Psoas muscle (tissue), 8 donors: ENCODE results near the gene CEP104. TPM values are rescaled to one million over a fixed set of nuclear protein-coding genes. Genes with fewer than 3 reads are reported as not detected.

Source experiments
- ATAC-seq, 4 donors: fragments of 200-7000 bp; cut with Tn5 transposase; one replicate each; pipeline ENCODE4 v1.9.1; 2020; ENCODE audit warnings: moderate library complexity in 3 of 4, mild to moderate bottlenecking in 2 of 4
- DNase-seq, 2 donors: peaks; one replicate each; pipeline ENCODE4 v3.0.0-alpha.2; 2020
- H3K27ac ChIP-seq: fragments of 200-600 bp; one replicate; pipeline ENCODE4 v1.8.0; 2022
- H3K27me3 ChIP-seq, 3 donors: fragments of 200-600 bp in 1 of 3; one replicate each; pipeline versions ENCODE4 v1.6.1 to v1.8.0; 2013 to 2022; ENCODE audit warnings: low read length in 2 of 3, mild to moderate bottlenecking in 2 of 3, moderate library complexity in 1 of 3; ENCODE audit not compliant: insufficient read depth in 3 of 3
- H3K36me3 ChIP-seq, 2 donors: fragments of 200-600 bp in 1 of 2; one replicate each; pipeline versions ENCODE4 v1.6.1 to v1.8.0; 2013 to 2022; ENCODE audit warnings: low read depth in 1 of 2, mild to moderate bottlenecking in 1 of 2, moderate library complexity in 1 of 2; ENCODE audit not compliant: insufficient read depth in 1 of 2
- H3K4me1 ChIP-seq: fragments of 200-600 bp; one replicate; pipeline ENCODE4 v1.8.0; 2022
- H3K4me3 ChIP-seq: fragments of 200-600 bp; one replicate; pipeline ENCODE4 v1.8.0; 2022; ENCODE audit warnings: mild to moderate bottlenecking
- H3K9me3 ChIP-seq: fragments of 200-600 bp; one replicate; pipeline ENCODE4 v1.8.0; 2022
- WGBS, 3 donors: extraction: QIAGEN DNeasy Blood & Tissue Kit; methylation state at CpG; one replicate each; pipeline versions ENCODE4 v1.1.6 to v1.1.7; 2013; 5-methylcytosine and 5-hydroxymethylcytosine counted together
- intact Hi-C, 2 donors: fragments of 100-400 bp; cut with DNase I; formaldehyde crosslinking; loops; one replicate each; pipeline versions ENCODE4 v1.11.0 to v1.14.2; 2022
- polyA plus RNA-seq, 3 donors: library from polyadenylated mRNA; stranded (reverse); fragments of 200-250 nt; gene quantifications; one replicate each; pipeline ENCODE4 v1.2.3, GENCODE V29; 2013
- total RNA-seq, 4 donors: library from RNA; stranded (reverse); fragmentation: NEBNext Ultra II Directional in 2 of 4; extraction: Animal tissue kit (Norgen Biotek cat#: 25700) in 2 of 4; gene quantifications; one replicate each; pipeline versions ENCODE4 v1.2.1 to v1.2.4, GENCODE V29; 2021 to 2023
- TF ChIP-seq, protein P1 (sequence below): fragments of 200-600 bp; IDR thresholded peaks from one replicate; pipeline ENCODE4 v1.8.0; 2022; ENCODE audit warnings: antibody characterized with exemption
- donor health status: healthy with polysubstance abuse.
- donor health status: DM: no; HTN: no; CAD: no; lungs with moderate emphysema.
- donor health status: Bipolar disorder and iron deficiency.
- donor health status: healthy.
- donor health status: DM: yes; HTN: yes; CAD: no.
- donor health status: DM: no; HTN: no; CAD: no.
- donor health status: DM: no; HTN: no; CAD: no.
- donor health status: DM: yes; HTN: yes; CAD: no.

The CEP104 gene
- total and polyA plus RNA-seq, 7 donors = 9.0 to 37.7 (median 31.3) TPM

GRCh38 chr1:3774946-3775489, 82.0 kb downstream of the CEP104 start:
- intact Hi-C loops = no loop called here
- Histone ChIP-seq H3K27me3 (no peaks in the 10 kb centered on the region), H3K36me3 (peaks cover 0 to 15% of the 10 kb centered on the region in 2 donors), H3K27ac (no peak overlapping the region), H3K9me3 (no peaks in the 10 kb centered on the region), H3K4me1 (peaks cover 22% of the 10 kb centered on the region), H3K4me3 (no peak overlapping the region)
- ATAC-seq = no peak
- WGBS, 3 donors = 54 to 60% (median 56%) methylated on average over 17 of the region's 17 CpGs
- TF ChIP-seq, protein P1, sequence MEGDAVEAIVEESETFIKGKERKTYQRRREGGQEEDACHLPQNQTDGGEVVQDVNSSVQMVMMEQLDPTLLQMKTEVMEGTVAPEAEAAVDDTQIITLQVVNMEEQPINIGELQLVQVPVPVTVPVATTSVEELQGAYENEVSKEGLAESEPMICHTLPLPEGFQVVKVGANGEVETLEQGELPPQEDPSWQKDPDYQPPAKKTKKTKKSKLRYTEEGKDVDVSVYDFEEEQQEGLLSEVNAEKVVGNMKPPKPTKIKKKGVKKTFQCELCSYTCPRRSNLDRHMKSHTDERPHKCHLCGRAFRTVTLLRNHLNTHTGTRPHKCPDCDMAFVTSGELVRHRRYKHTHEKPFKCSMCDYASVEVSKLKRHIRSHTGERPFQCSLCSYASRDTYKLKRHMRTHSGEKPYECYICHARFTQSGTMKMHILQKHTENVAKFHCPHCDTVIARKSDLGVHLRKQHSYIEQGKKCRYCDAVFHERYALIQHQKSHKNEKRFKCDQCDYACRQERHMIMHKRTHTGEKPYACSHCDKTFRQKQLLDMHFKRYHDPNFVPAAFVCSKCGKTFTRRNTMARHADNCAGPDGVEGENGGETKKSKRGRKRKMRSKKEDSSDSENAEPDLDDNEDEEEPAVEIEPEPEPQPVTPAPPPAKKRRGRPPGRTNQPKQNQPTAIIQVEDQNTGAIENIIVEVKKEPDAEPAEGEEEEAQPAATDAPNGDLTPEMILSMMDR = no peak
- no peak for DNase-seq

DNA sequence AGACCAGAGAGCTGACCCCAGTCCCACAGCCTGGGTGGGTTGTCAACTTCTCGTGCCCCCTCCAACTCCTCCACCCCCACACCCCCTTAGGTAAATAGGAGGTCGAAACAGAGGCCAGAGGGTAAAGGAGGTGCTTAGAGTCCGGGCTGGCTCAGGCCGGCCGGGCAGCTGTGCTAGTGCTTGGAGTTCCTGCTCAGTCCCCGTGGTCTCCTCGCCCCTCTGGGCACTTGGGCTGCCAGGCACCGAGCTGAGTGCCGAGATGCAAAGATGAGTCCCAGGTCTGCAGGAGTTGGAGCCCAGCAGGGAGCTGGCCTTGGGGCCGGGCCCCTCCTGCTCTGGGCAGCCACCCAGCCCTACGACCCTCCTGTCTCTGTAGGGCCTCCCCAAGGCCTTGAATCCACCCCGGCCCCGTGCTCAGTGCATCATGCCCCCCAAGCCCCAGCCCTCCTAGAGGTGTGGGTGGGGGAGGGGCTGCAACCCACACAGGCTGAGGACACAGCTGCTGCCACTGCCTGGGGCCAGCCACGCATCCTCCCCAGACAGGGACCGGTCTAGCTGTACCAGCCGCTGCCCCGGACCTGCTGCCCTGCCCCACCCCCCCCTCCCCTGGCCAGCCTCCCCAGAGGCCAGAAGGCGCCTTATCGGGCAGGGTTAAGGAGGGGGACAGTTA, 82.6 kb downstream of the CEP104 start:
- H3K4me3 ChIP-seq = no peak overlapping the region
- H3K4me1 ChIP-seq = peaks cover 22% of the 10 kb centered on the region
- no peaks in the 10 kb centered on the region for H3K27me3 ChIP-seq
- no peak for ATAC-seq
- peaks cover 0 to 9% of the 10 kb centered on the region in 2 donors for H3K36me3 ChIP-seq
- intact Hi-C loops = no loop called here
- H3K9me3 ChIP-seq = no peaks in the 10 kb centered on the region
- 73 to 79% (median 78%) methylated on average over 17 to 19 of the region's 19 CpGs for WGBS, 3 donors
- TF ChIP-seq, protein P1 = no peak
- no peak overlapping the region for H3K27ac ChIP-seq
- DNase-seq = peak in 1 of 2 donors; percentile 55

- Histone ChIP-seq H3K27ac (no peak overlapping the region), H3K4me3 (no peak overlapping the region), H3K4me1 (peaks cover 22% of the 10 kb centered on the region), H3K36me3 (peaks cover 0 to 2% of the 10 kb centered on the region in 2 donors), H3K9me3 (no peaks in the 10 kb centered on the region), H3K27me3 (no peaks in the 10 kb centered on the region)
- 64 to 75% (median 74%) methylated on average over 16 of the region's 16 CpGs for WGBS, 3 donors
- TF ChIP-seq, protein P1 = no peak
- ATAC-seq = no peak
- DNase-seq = no peak
- intact Hi-C loops = no loop called here
Measured at GRCh38 chr1:3773572-3774275, 83.3 kb downstream of the CEP104 start.

DNA sequence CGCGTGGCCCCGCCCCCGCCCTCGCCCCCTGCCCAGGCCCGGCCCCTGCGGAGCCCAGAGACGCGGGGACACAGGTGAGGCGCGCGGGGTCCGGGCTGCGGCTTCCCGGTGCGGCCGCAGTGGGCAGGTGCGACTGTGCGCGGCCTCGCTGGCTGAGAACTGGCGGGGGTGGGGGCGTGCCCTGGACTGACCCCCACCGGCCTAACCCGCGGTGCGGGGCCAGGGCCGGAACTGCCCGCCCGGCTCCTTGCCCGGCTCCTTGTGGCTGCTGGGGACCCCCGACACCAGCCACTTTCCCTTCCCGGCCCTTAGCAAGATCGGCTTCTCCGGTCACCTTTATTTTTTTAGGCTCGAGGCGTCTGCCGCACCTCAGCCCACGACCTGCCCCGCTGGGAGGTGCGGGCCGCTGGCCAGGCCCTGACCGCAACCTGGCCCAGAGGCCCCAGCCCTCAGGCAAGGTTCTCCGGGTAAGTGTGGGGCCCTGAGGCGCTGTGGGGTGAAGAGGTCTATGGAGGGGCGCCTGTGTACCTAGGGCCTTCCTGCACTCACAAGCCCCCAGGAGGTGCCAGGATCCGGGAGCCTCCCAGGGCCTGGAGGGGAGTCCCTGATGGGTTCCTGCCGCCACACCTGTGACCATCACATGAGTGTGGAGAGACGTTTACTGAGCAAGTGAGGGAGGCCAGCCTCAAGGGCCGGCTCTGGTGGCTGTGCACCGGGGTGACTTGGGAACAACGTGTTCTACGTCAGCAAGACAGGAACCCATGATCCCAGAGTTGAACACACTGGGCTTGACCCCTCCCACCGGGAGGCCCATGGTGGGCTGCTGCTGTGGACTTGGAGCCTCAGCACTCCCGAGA, 84.1 kb downstream of the CEP104 start, which contains the start of gene SMIM1:
SMIM1 (plus strand) TSS at position 35 of the 857 bp plus-strand sequence. CDS start 2,625 bp downstream, outside the sequence.
- WGBS, 3 donors = 26 to 39% (median 36%) methylated on average over 35 to 55 of the region's 55 CpGs
- intact Hi-C loops = no loop called here
- H3K4me3 ChIP-seq = peak within 1 kb of the TSS; percentile 77
- TF ChIP-seq, protein P1 = no peak
- no peaks in the 10 kb centered on the region for H3K27me3 ChIP-seq
- H3K4me1 ChIP-seq = peaks cover 22% of the 10 kb centered on the region
- DNase-seq (peak in 1 of 2 donors; percentile 53), ATAC-seq (peak in 3 of 4 donors; percentile 10 to 23 (median 14))
- no peaks in the 10 kb centered on the region for H3K9me3 ChIP-seq
- H3K27ac ChIP-seq = peak within 1 kb of the TSS; percentile 38
- no peaks in the 10 kb centered on the region for H3K36me3 ChIP-seq
